Memory B cell (primary cell): Measurements from ENCODE around the gene OVOL2.
A peak's percentile ranks its signal among the peaks of the same experiment; 100 is the strongest.
"Not testable (repeated sequence)": the region's sequence is repeated elsewhere in the genome, so short reads cannot be mapped to it uniquely, and the experiment has no call there.

Experiments
- ATAC-seq: fragments of 150-1000 bp; cut with Tn5 transposase; 2 replicates; pipeline ENCODE4 v1.10.0; 2021; ENCODE audit warnings: low read depth, mild to moderate bottlenecking, moderate library complexity
- DNase-seq, 2 donors: peaks; one replicate each; pipeline ENCODE4 v3.0.0; 2022; ENCODE audit warnings: low spot score in 2 of 2
- H3K27ac Mint-ChIP-seq: one replicate; pipeline ENCODE4 v1.8.0; 2022; ENCODE audit warnings: mild to moderate bottlenecking, moderate library complexity, mixed read lengths
- H3K27me3 Mint-ChIP-seq: one replicate; pipeline ENCODE4 v1.8.0; 2022; ENCODE audit warnings: mixed read lengths
- H3K36me3 Mint-ChIP-seq: one replicate; pipeline ENCODE4 v1.8.0; 2022; ENCODE audit warnings: mild to moderate bottlenecking, mixed read lengths
- H3K4me1 Mint-ChIP-seq: one replicate; pipeline ENCODE4 v1.8.0; 2022; ENCODE audit warnings: mixed read lengths
- H3K4me3 Mint-ChIP-seq: one replicate; pipeline ENCODE4 v1.8.0; 2022; ENCODE audit warnings: mild to moderate bottlenecking, moderate library complexity, mixed read lengths
- H3K9me3 Mint-ChIP-seq: one replicate; pipeline ENCODE4 v1.8.0; 2022; ENCODE audit warnings: mixed read lengths

Gene OVOL2

DNA sequence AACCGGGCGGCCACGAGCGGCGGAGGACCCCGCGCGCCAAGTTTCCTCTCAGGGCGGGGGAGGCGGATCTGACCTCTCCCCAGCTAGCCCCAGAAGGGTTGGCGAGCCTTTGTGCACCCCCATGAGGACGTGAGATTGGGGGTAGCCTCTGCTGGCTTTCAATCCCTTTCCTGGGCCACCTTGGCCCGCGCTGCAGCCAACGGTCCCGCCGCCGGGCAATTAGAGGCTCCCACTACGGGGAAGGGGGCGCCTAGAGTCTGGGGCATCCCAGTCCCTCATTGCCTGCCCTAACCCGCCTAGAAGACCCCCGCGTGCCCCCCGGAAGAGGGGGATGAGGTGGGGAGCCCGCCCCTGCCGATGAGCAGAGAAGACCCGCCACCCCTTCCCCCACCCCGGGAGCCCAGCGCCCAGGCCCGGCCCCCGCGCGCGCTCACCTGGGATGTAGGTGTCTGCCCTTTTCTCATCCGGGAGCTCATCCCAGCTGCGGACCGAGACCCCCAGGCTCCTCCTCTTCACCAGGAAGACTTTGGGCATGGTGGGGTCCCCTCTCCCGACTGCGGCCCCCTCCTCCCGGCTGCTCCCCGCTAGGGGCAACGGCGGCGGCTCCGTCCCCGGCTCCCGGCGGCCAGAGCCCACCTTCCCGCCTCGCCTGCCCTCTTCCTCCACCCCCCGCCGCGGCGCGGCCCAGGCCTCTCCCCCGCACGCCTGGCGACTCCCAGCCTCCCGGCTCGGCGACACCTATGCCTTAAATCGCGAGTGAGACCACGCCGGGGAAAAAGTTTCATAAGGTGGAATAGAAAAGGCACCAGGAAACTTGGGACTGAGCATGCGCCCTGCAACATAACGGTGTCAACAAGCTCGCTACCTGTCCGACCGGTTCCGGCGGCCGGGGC is at the start of gene OVOL2:
Gene OVOL2 (minus strand): TSS at position 816 of the 893 bp plus-strand sequence. CDS start 282 bp downstream, at position 534.
- ATAC-seq (no peak), DNase-seq (peak in 1 of 2 donors; percentile 20)
- Mint-ChIP-seq H3K9me3 (no peaks in the 10 kb centered on the region), H3K36me3 (no peaks in the 10 kb centered on the region), H3K4me1 (peaks cover 7% of the 10 kb centered on the region), H3K27me3 (peaks cover 23% of the 10 kb centered on the region), H3K27ac (no peak within 1 kb of the TSS), H3K4me3 (peak within 1 kb of the TSS; percentile 69)

DNA sequence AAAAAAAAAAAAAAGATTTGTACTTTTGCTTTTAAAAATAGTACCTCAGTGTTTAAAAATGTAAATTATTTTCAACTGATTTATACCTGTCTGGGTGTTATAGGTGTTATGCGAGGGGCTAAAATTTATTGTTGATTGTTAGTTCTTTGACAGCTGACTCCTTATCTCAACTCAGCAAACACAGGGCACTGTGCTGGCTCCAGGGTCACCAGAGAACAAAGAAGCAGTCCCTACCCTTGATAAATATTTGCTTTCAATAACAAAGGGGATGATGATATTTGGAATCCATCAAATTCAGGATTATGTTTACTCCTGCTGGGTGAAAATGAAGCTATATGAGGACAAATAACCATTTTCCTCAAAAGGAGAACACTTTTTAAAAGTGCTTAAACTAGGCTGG is 45.8 kb upstream of the OVOL2 start:
- no peaks in the 10 kb centered on the region for H3K36me3 Mint-ChIP-seq
- no peaks in the 10 kb centered on the region for H3K4me1 Mint-ChIP-seq
- H3K27me3 Mint-ChIP-seq: peaks cover 4% of the 10 kb centered on the region
- DNase-seq: no peak
- H3K9me3 Mint-ChIP-seq: peaks cover 1% of the 10 kb centered on the region
- no peak for ATAC-seq
- no peak overlapping the region for H3K4me3 Mint-ChIP-seq
- no peak overlapping the region for H3K27ac Mint-ChIP-seq

DNA sequence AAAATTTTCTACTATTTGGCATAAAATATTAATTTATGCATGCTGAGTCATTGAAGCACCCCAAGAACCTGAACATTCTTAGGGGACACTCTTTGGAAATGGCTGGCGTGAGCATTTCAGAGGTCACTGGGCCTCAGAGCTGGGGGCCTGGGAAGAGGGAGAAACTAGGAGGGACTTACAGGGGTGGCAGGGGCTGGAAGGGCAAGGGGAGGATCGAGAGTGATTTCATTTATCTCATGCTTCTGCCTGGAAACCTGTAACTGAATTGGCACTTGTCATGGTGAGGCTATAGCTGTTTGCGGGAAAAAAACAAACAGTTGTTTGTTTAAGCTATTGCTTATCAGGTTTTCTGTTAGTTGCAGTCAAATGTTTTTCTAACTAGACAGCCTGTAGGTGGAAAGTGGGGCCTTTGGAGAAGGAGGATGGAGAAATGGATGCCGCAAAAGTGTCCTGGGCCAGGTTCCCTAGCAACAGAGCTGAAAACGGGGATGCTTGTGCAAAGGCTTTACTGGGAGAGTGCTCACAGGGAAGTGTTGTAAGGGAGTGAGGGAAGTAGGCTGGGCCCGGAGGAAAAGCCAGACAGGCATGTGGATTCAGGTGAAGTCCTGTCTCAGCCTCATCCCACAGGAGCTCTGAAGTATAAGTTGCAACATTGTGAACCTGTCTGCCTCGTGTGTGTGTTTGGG is 43.6 kb upstream of the OVOL2 start:
- H3K27ac Mint-ChIP-seq: no peak overlapping the region
- no peaks in the 10 kb centered on the region for H3K9me3 Mint-ChIP-seq
- H3K4me1 Mint-ChIP-seq: no peaks in the 10 kb centered on the region
- H3K27me3 Mint-ChIP-seq: peaks cover 6% of the 10 kb centered on the region
- ATAC-seq: no peak
- no peak for DNase-seq
- no peak overlapping the region for H3K4me3 Mint-ChIP-seq
- no peaks in the 10 kb centered on the region for H3K36me3 Mint-ChIP-seq

DNA sequence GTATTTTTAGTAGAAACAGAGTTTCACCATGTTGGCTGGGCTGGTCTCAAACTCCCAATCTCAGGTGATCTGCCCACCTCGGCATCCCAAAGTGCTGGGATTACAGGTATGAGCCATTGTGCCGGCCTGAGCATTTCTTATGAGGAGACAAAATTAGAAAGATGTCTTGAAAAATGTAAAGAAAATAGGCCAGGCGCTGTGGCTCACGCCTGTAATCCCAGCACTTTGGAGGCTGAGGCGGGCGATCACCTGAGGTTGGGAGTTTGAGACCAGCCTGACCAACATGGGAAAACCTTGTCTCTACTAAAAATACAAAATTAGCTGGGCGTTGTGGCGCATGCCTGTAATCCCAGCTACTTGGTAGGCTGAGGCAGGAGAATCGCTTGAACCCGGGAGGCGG is 42.9 kb upstream of the OVOL2 start:
- ATAC-seq, H3K36me3 Mint-ChIP-seq, H3K9me3 Mint-ChIP-seq, H3K4me1 Mint-ChIP-seq, H3K4me3 Mint-ChIP-seq, H3K27me3 Mint-ChIP-seq, DNase-seq, H3K27ac Mint-ChIP-seq: not testable (repeated sequence)

DNA sequence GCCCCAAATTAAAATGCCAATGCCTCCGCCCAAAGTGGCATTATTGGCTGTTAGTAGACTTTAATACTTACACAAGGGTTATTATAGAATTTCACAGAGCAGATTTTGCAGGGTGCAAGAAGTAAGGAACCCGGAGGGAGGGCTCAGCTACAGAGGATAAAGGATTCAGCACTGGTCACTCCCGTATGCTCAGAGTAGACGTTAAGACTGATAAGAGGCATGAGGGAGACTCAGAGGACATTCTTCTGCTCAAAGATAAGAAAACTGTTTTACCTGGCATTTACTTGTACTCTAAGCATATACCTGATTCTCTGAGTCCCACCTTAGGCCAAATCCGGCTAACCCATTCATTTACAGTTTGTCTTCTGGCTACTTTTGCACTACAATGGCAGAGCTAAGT is 36.5 kb upstream of the OVOL2 start:
- Mint-ChIP-seq H3K27ac (no peak overlapping the region), H3K27me3 (peaks cover 7% of the 10 kb centered on the region), H3K4me1 (no peaks in the 10 kb centered on the region), H3K36me3 (no peaks in the 10 kb centered on the region), H3K9me3 (no peaks in the 10 kb centered on the region), H3K4me3 (no peak overlapping the region)
- ATAC-seq (no peak), DNase-seq (no peak)

DNA sequence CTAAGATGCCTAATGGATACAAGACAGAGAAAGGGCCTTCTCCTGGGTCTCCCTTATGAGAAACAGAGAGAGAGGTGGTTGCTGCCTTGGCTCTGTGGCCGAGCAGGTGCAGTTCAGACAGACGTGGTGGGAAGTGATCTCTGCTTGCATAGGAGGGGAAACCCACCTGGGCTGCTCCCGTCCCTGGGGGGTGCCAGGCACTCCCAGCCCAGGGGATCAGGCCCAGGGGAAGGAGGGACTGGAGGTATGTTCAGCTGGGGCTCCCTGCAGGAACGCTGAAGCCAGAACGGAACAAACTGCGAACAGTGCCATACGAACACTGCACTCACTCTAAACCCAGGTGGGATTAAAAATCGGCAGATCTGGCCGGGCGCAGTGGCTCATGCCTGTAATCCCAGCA is 35.7 kb upstream of the OVOL2 start:
- ATAC-seq (no peak), DNase-seq (no peak)
- H3K4me3 Mint-ChIP-seq: no peak overlapping the region
- H3K27me3 Mint-ChIP-seq: peaks cover 7% of the 10 kb centered on the region
- H3K4me1 Mint-ChIP-seq: no peaks in the 10 kb centered on the region
- H3K9me3 Mint-ChIP-seq: peaks cover 1% of the 10 kb centered on the region
- H3K36me3 Mint-ChIP-seq: no peaks in the 10 kb centered on the region
- no peak overlapping the region for H3K27ac Mint-ChIP-seq

DNA sequence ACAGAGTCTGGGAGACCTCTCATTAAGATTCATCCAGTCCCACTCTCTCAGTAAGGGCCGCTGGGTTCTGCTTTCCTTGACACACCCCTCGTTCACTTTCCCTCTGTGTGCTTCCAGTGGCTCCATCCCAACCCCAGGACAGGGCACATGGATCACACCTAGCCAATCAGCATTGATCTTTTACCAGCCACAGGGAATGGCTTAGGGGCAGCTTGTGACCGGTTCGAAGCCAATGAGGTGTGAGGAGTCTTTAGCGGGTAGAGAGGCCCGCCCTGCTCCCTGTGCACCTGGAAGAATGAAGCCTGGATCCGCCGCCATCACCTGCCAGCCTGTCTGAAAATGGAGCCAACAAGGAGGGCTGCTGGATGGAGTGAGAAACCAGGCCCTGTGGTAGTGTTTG is 35.2 kb upstream of the OVOL2 start:
- ATAC-seq (no peak), DNase-seq (no peak)
- H3K4me1 Mint-ChIP-seq: no peaks in the 10 kb centered on the region
- no peaks in the 10 kb centered on the region for H3K36me3 Mint-ChIP-seq
- H3K4me3 Mint-ChIP-seq: no peak overlapping the region
- H3K27ac Mint-ChIP-seq: no peak overlapping the region
- peaks cover 7% of the 10 kb centered on the region for H3K27me3 Mint-ChIP-seq
- H3K9me3 Mint-ChIP-seq: peaks cover 2% of the 10 kb centered on the region

DNA sequence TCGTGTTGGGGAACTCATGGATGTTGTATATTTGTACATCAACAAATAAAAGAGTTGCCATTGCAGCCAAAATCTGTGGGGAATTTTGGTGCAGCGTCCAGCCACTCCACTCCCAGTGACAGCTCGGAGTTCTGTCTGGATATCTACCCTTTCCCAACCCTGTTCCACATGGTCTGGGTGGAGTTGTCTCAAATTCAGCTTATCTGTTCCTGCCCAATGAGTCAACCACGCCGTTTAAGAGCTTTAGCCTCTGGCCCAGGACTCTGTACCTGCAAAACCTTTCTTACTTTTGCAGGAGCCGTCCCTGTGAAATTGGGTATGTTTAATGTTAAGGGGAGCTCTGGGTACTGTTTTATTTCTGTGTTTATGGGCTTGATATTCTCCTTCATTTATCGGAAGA is 33.9 kb upstream of the OVOL2 start:
- Mint-ChIP-seq H3K9me3 (peaks cover 2% of the 10 kb centered on the region), H3K36me3 (no peaks in the 10 kb centered on the region), H3K27me3 (peaks cover 7% of the 10 kb centered on the region), H3K4me3 (no peak overlapping the region), H3K4me1 (no peaks in the 10 kb centered on the region), H3K27ac (no peak overlapping the region)
- DNase-seq (no peak), ATAC-seq (no peak)

DNA sequence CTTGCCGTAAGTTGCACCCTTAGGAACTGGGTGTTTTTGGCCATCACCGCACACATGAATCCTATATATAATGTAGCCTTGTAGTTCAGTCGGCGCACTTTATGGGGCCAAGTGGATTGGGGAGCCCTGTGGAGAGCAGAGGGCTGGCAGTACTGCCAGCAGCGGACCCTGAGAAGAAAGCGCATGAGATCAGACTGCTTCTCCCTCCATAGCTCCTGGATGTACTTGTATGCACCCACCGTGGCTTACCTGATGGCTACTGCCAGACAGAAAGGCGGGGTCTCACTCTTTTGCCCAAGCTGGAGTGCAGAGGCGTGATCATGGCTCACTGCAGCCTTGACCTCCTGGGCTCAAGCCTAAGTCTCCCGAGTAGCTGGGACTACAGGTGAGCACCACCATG is 32.8 kb upstream of the OVOL2 start:
- peaks cover 8% of the 10 kb centered on the region for H3K27me3 Mint-ChIP-seq
- no peak overlapping the region for H3K27ac Mint-ChIP-seq
- H3K4me3 Mint-ChIP-seq: no peak overlapping the region
- H3K4me1 Mint-ChIP-seq: no peaks in the 10 kb centered on the region
- no peaks in the 10 kb centered on the region for H3K36me3 Mint-ChIP-seq
- no peak for ATAC-seq
- no peak for DNase-seq
- H3K9me3 Mint-ChIP-seq: peaks cover 2% of the 10 kb centered on the region

DNA sequence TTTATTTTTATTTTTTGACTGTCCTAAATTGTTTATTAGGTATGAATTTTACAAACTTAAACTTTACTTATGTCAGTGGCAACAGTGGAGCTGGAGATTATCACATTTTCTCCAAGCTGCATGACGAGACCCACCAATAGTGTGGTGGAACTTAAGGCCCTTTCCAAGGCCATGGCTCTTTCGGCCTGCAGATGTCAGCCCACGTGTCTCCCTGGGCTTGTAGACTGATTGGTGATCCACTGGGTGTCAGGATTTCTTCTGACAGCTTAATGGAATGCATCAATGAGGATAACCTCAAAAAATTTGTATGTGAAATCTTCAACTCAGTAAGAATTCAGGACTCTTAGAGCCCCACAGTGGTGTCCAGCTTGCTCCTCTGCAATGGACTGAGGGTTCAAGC is 32.3 kb upstream of the OVOL2 start:
- Mint-ChIP-seq H3K27ac (no peak overlapping the region), H3K27me3 (peaks cover 8% of the 10 kb centered on the region), H3K36me3 (no peaks in the 10 kb centered on the region), H3K9me3 (peaks cover 2% of the 10 kb centered on the region), H3K4me3 (no peak overlapping the region), H3K4me1 (no peaks in the 10 kb centered on the region)
- DNase-seq (no peak), ATAC-seq (no peak)

DNA sequence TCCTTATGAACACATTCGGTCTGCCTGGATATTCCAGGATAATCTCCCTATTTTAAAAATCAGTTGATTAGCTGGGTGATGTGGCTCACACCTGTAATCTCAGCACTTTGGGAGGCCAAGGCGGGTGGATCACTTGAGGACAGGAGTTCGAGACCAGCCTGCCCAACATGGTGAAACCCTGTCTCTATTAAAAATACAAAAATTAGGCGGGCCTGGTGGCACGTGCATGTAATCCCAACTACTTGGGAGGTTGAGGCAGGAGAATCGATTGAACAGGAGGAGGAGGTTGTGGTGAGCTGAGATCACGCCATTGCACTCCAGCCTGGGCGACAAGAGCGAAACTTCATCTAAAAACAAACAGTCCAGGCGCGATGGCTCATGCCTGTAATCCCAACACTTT is 31.1 kb upstream of the OVOL2 start:
- H3K4me1 Mint-ChIP-seq, DNase-seq, H3K36me3 Mint-ChIP-seq, ATAC-seq, H3K27ac Mint-ChIP-seq, H3K4me3 Mint-ChIP-seq, H3K9me3 Mint-ChIP-seq, H3K27me3 Mint-ChIP-seq: not testable (repeated sequence)

DNA sequence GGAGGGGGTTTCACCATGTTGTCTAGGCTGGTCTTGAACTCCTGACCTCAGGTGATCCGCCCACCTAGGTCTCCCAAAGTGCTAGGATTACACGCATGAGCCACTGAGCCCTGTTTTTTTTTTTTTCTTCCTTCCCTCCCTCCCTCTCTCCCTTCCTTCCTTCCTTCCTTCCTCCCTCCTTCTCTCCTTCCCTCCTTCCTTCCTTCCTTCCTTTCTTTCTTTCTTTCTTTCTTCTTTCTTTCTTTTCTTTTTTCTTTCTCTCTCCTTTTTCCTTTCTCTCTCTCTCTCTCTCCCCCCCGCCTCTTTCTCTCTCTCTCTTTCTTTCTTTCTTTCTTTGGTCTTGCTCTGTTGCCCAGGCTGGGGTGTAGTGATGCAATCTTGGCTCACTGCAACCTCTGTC is 30.6 kb upstream of the OVOL2 start:
- not testable (repeated sequence) for H3K27ac Mint-ChIP-seq, ATAC-seq, DNase-seq, H3K9me3 Mint-ChIP-seq, H3K4me3 Mint-ChIP-seq, H3K4me1 Mint-ChIP-seq, H3K36me3 Mint-ChIP-seq, H3K27me3 Mint-ChIP-seq

DNA sequence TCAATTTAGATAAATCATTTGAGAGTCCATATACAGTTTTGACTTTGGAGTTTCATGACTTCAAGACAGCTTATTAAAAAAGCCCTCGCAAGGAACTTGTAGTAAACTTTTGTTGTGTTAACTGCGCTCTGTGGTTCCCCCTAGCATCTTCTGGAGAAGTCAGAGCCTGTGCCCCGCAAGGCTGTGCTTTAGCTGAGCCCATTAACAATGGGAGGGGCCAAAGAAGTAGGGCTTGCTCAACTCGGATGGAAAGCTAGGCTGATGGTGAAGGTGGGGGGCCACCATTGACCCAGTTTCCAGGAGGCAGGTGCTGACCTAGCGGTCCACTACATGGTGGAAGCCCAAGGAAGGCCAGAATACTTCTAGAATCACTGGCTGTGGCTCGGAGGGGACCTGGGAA is 29.3 kb upstream of the OVOL2 start:
- no peaks in the 10 kb centered on the region for H3K4me1 Mint-ChIP-seq
- H3K27ac Mint-ChIP-seq: no peak overlapping the region
- no peak overlapping the region for H3K4me3 Mint-ChIP-seq
- peaks cover 2% of the 10 kb centered on the region for H3K9me3 Mint-ChIP-seq
- no peaks in the 10 kb centered on the region for H3K36me3 Mint-ChIP-seq
- ATAC-seq (no peak), DNase-seq (no peak)
- peaks cover 6% of the 10 kb centered on the region for H3K27me3 Mint-ChIP-seq

DNA sequence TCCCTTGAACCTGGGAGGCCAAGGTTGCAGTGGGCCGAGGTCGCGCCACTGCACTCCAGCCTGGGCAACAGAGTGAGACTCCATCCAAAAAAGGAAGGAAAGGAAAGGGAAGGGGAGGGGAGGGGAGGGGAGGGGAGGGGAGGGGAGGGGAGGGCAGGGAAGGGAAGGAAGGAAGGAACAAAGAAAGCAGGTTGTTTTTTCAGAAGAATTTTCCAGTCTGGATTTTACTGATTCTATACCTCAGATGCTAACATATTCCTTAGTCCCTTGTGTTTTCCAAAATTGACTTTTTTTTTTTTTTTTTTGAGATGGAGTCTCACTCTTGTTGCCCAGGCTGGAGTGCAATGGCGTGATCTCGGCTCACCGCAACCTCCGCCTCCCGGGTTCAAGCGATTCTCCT is 23.1 kb upstream of the OVOL2 start:
- not testable (repeated sequence) for ATAC-seq, H3K9me3 Mint-ChIP-seq

More for the DNA sequence above, 23.1 kb upstream of the OVOL2 start:
- not testable (repeated sequence) for H3K27ac Mint-ChIP-seq, H3K4me3 Mint-ChIP-seq, H3K36me3 Mint-ChIP-seq, DNase-seq, H3K27me3 Mint-ChIP-seq, H3K4me1 Mint-ChIP-seq
